HCT116 (cell line): ENCODE results near the gene PSORS1C2. TPM values are rescaled to one million over a fixed set of nuclear protein-coding genes. Genes with fewer than 3 reads are reported as not detected.

ENCODE experiments used
- ATAC-seq: fragments of 200-7000 bp; cut with Tn5 transposase; 2 replicates; pipeline ENCODE4 v1.9.1; 2020; ENCODE audit warnings: mild to moderate bottlenecking, moderate library complexity
- BruUV-seq: library from RNA; stranded (reverse); fragments of 400-500 nt; replicated peaks from 2 replicates; lab custom pipeline; 2021; lab: Mats Ljungman, UMichigan
- CTCF ChIA-PET: fragments of 300-600 bp; sonication (Branson Sonifier 250); formaldehyde crosslinking; loops from one replicate; lab custom pipeline; 2021; ENCODE audit warnings: antibody characterized with exemption; lab: Charles Lee
- POLR2A ChIA-PET: fragments of 300-600, 350-600 bp; sonication (Branson Sonifier 250); formaldehyde crosslinking; loops from one replicate; lab custom pipeline; 2021; ENCODE audit warnings: antibody characterized with exemption; lab: Charles Lee
- RAD21 ChIA-PET, 2 experiments: fragments of 300-600 bp; sonication (Branson Sonifier 250); formaldehyde crosslinking; loops; one replicate each; lab custom pipeline; 2023; ENCODE audit warnings: low total read pairs in 2 of 2; ENCODE audit not compliant: uncharacterized antibody in 2 of 2, unreplicated experiment in 2 of 2, low non-redundant PET in 1 of 2; lab: Charles Lee
- DNase-seq: peaks from one replicate; pipeline ENCODE4 v3.0.0-alpha.2; 2010; ENCODE audit warnings: low read depth, low spot score
- H2AFZ ChIP-seq: fragments of 200-600 bp; shearing (Covaris generic), sonication (generic); 2 replicates; pipeline ENCODE4 v1.6.1; 2017; ENCODE audit warnings: low read depth, mixed run types, mixed read lengths, antibody characterized with exemption, low read length; ENCODE audit not compliant: poor library complexity, severe bottlenecking
- H3K27ac ChIP-seq: 2 replicates; pipeline ENCODE4 v1.5.1; 2012; ENCODE audit warnings: low read depth, low read length
- H3K27me3 ChIP-seq: fragments of 200-600 bp; sonication (generic); 2 replicates; pipeline ENCODE4 v1.6.1; 2016; ENCODE audit warnings: mixed run types, low read length, mixed read lengths; ENCODE audit not compliant: insufficient read depth
- H3K36me3 ChIP-seq, 2 experiments: fragments of 200-500 bp in 1 of 2; fragments of 200-600 bp in 1 of 2; sonication (Bioruptor generic) in 1 of 2; sonication (generic) in 1 of 2; 2 replicates each; pipeline versions ENCODE4 v1.5.1 to v1.6.1; 2014 to 2016; ENCODE audit warnings: low read length in 2 of 2, inconsistent platforms in 1 of 2, mixed read lengths in 1 of 2, mixed run types in 1 of 2; ENCODE audit not compliant: insufficient read depth in 2 of 2, control insufficient read depth in 1 of 2
- H3K4me1 ChIP-seq, 2 experiments: fragments of 200-600 bp in 1 of 2; sonication (generic) in 1 of 2; 2 replicates each; pipeline versions ENCODE4 v1.5.1 to v1.6.1; 2012 to 2017; ENCODE audit warnings: low read length in 2 of 2, inconsistent platforms in 1 of 2, mild to moderate bottlenecking in 1 of 2, mixed read lengths in 1 of 2, mixed run types in 1 of 2, moderate library complexity in 1 of 2; ENCODE audit not compliant: insufficient read depth in 2 of 2, control insufficient read depth in 1 of 2
- H3K4me2 ChIP-seq: fragments of 200-600 bp; sonication (generic); 2 replicates; pipeline ENCODE4 v1.6.1; 2017; ENCODE audit warnings: mixed run types, low read length, mixed read lengths
- H3K4me3 ChIP-seq, 2 experiments: fragments of 200-600 bp in 1 of 2; sonication (generic) in 1 of 2; replicated peaks in 1 of 2; 2 replicates each; pipeline ENCODE4 v1.5.1; 2011 to 2016; ENCODE audit warnings: low read length in 2 of 2, control low read depth in 1 of 2, low read depth in 1 of 2, mild to moderate bottlenecking in 1 of 2, mixed read lengths in 1 of 2, mixed run types in 1 of 2
- H3K79me2 ChIP-seq: fragments of 200-600 bp; sonication (generic); 2 replicates; pipeline ENCODE4 v1.6.1; 2017; ENCODE audit warnings: mild to moderate bottlenecking, mixed run types, low read length, moderate library complexity, mixed read lengths; ENCODE audit not compliant: insufficient read depth
- H3K9ac ChIP-seq: fragments of 200-600 bp; sonication (generic); 2 replicates; pipeline ENCODE4 v1.6.1; 2016; ENCODE audit warnings: low read length, mixed read lengths
- H3K9me2 ChIP-seq: fragments of 200-600 bp; sonication (generic), shearing (Covaris generic); 2 replicates; pipeline ENCODE4 v1.6.1; 2017; ENCODE audit warnings: mixed run types, mild to moderate bottlenecking, moderate library complexity; ENCODE audit not compliant: insufficient read depth
- H3K9me3 ChIP-seq, 2 experiments: fragments of 200-500 bp in 1 of 2; fragments of 200-600 bp in 1 of 2; sonication (Bioruptor generic) in 1 of 2; sonication (generic) in 1 of 2; 2 replicates each; pipeline ENCODE4 v1.6.1; 2014 to 2017; ENCODE audit warnings: low read length in 2 of 2, mixed read lengths in 2 of 2, inconsistent platforms in 1 of 2, low read depth in 1 of 2, mild to moderate bottlenecking in 1 of 2, mixed run types in 1 of 2, moderate library complexity in 1 of 2; ENCODE audit not compliant: control insufficient read depth in 1 of 2, insufficient read depth in 1 of 2
- H4K20me1 ChIP-seq: fragments of 200-600 bp; sonication (generic), shearing (Covaris generic); 2 replicates; pipeline ENCODE4 v1.6.1; 2017; ENCODE audit warnings: mixed run types, mild to moderate bottlenecking, moderate library complexity; ENCODE audit not compliant: insufficient read depth
- EZH2 ChIP-seq: fragments of 200-600 bp; sonication (generic); IDR thresholded peaks from 2 replicates; pipeline ENCODE4 v1.6.1; 2017; ENCODE audit warnings: antibody characterized with exemption, mixed run types
- EZH2phosphoT487 ChIP-seq: fragments of 200-600 bp; IDR thresholded peaks from 2 replicates; pipeline ENCODE4 v1.6.1; 2018; ENCODE audit warnings: antibody characterized with exemption, borderline replicate concordance
- JUND ChIP-seq: IDR thresholded peaks from 2 replicates; pipeline ENCODE4 v1.6.1; 2012
- POLR2A ChIP-seq: IDR thresholded peaks from 2 replicates; pipeline ENCODE4 v1.7.0; 2011; ENCODE audit warnings: borderline replicate concordance; ENCODE audit not compliant: insufficient read depth, insufficient read length; ENCODE audit errors: extremely low read depth
- SIN3A ChIP-seq: IDR thresholded peaks from 2 replicates; pipeline ENCODE4 v1.6.1; 2012; ENCODE audit warnings: low read depth
- SP1 ChIP-seq: IDR thresholded peaks from 2 replicates; pipeline ENCODE4 v1.6.1; 2012; ENCODE audit warnings: low read depth
- intact Hi-C: fragments of 100-400 bp; cut with micrococcal nuclease; formaldehyde crosslinking; loops from 2 replicates; pipeline ENCODE4 v1.10.0; 2022
- total RNA-seq: library from RNA; stranded (reverse); gene quantifications from one replicate; pipeline ENCODE4 v1.2.1, GENCODE V29; 2021; ENCODE audit not compliant: unreplicated experiment
- TF ChIP-seq, protein P1 (sequence below): IDR thresholded peaks from 2 replicates; pipeline ENCODE4 v1.6.1; 2012; ENCODE audit warnings: low read depth
- TF ChIP-seq, protein P2 (sequence below), 3 experiments: fragments of 200-600 bp in 1 of 3; sonication (generic) in 1 of 3; IDR thresholded peaks in 2 of 3; conservative IDR thresholded peaks in 1 of 3; 2 replicates each; pipeline ENCODE4 v1.5.1; 2012 to 2017; ENCODE audit warnings: low read depth in 2 of 3, low read length in 2 of 3, antibody characterized with exemption in 1 of 3, borderline replicate concordance in 1 of 3, control low read depth in 1 of 3, mild to moderate bottlenecking in 1 of 3, mixed read lengths in 1 of 3, mixed run types in 1 of 3, moderate library complexity in 1 of 3; ENCODE audit not compliant: insufficient read depth in 1 of 3

The PSORS1C2 gene
- total RNA-seq, 1 experiment from 2014 or later = not detected

DNA sequence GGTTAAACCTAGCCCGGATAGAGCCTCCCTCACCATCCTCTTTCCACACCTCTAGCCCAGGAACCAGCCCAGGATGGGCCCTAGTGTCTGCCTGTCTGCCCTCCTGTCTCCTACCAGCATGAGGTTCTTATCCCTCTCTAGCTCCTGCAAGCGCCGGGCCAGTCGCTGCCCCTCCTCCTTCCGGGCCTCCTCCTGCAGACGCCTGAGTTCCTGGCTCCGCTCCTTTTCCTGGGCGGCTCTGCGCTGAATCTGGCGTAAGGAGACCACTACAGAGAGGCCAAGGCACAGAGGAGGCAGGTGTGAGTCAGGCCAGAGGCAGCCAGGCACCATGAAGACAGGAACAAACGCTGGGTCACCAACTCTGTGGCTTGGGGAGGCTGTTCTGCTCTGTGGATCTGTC is 4.3 kb upstream of the PSORS1C2 start:
- Histone ChIP-seq H3K27ac (no peak overlapping the region), H3K9me2 (no peaks in the 10 kb centered on the region), H3K79me2 (no peaks in the 10 kb centered on the region), H2AFZ (no peak overlapping the region), H3K9me3 (no peaks in the 10 kb centered on the region), H3K9ac (no peak overlapping the region), H3K4me3 (no peak overlapping the region), H3K36me3 (peaks cover 0 to 3% of the 10 kb centered on the region in 2 experiments; a peak in 1 of 4 replicates), H3K4me1 (peaks cover 0 to 7% of the 10 kb centered on the region in 2 experiments; a peak in 1 of 4 replicates), H3K27me3 (no peaks in the 10 kb centered on the region), H3K4me2 (no peak overlapping the region), H4K20me1 (no peaks in the 10 kb centered on the region)
- intact Hi-C loops = no loop called here
- ATAC-seq = no peak
- ChIA-PET RAD21 (no interaction called here), POLR2A (no interaction called here), CTCF (no interaction called here)
- BruUV-seq = no TSS peak
- no peak for DNase-seq
- no peak for TF ChIP-seq EZH2phosphoT487
- no peak for TF ChIP-seq EZH2

DNA sequence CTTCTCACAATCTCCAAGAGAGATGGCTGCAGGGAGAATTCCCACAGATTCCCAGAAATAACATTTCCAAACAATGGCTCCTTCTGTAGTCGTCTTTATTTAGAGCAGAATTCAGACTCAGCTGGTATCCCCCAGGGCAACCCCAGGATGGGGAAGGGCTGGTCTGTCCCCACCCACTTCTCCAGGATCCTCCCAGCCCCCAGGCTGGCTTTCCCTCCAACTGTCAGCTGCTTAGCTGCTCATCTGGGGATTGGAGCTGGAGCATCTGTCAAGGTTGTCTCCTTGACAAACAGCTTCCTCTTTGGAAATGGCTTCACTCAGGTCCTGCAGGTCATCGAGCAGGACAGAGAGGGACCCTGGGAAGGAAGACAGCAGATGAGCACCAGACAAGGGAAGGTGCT is 3.5 kb upstream of the PSORS1C2 start:
- H4K20me1 ChIP-seq = no peaks in the 10 kb centered on the region
- no TSS peak for BruUV-seq
- no peaks in the 10 kb centered on the region for H3K9me3 ChIP-seq
- H3K36me3 ChIP-seq = peaks cover 0 to 3% of the 10 kb centered on the region in 2 experiments; a peak in 1 of 4 replicates
- H3K27me3 ChIP-seq = no peaks in the 10 kb centered on the region
- H3K9me2 ChIP-seq = no peaks in the 10 kb centered on the region
- ATAC-seq (no peak), DNase-seq (no peak)
- peaks cover 4 to 13% of the 10 kb centered on the region in 2 experiments; a peak in 3 of 4 replicates for H3K4me1 ChIP-seq
- H3K4me3 ChIP-seq = no peak overlapping the region
- H3K4me2 ChIP-seq = no peak overlapping the region
- H3K79me2 ChIP-seq = no peaks in the 10 kb centered on the region
- RAD21 ChIA-PET = no interaction called here
- TF ChIP-seq SP1 = no peak
- TF ChIP-seq POLR2A = no peak
- no peak for TF ChIP-seq JUND
- TF ChIP-seq, protein P1, sequence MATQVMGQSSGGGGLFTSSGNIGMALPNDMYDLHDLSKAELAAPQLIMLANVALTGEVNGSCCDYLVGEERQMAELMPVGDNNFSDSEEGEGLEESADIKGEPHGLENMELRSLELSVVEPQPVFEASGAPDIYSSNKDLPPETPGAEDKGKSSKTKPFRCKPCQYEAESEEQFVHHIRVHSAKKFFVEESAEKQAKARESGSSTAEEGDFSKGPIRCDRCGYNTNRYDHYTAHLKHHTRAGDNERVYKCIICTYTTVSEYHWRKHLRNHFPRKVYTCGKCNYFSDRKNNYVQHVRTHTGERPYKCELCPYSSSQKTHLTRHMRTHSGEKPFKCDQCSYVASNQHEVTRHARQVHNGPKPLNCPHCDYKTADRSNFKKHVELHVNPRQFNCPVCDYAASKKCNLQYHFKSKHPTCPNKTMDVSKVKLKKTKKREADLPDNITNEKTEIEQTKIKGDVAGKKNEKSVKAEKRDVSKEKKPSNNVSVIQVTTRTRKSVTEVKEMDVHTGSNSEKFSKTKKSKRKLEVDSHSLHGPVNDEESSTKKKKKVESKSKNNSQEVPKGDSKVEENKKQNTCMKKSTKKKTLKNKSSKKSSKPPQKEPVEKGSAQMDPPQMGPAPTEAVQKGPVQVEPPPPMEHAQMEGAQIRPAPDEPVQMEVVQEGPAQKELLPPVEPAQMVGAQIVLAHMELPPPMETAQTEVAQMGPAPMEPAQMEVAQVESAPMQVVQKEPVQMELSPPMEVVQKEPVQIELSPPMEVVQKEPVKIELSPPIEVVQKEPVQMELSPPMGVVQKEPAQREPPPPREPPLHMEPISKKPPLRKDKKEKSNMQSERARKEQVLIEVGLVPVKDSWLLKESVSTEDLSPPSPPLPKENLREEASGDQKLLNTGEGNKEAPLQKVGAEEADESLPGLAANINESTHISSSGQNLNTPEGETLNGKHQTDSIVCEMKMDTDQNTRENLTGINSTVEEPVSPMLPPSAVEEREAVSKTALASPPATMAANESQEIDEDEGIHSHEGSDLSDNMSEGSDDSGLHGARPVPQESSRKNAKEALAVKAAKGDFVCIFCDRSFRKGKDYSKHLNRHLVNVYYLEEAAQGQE = no peak
- TF ChIP-seq SIN3A = no peak
- TF ChIP-seq, protein P2, sequence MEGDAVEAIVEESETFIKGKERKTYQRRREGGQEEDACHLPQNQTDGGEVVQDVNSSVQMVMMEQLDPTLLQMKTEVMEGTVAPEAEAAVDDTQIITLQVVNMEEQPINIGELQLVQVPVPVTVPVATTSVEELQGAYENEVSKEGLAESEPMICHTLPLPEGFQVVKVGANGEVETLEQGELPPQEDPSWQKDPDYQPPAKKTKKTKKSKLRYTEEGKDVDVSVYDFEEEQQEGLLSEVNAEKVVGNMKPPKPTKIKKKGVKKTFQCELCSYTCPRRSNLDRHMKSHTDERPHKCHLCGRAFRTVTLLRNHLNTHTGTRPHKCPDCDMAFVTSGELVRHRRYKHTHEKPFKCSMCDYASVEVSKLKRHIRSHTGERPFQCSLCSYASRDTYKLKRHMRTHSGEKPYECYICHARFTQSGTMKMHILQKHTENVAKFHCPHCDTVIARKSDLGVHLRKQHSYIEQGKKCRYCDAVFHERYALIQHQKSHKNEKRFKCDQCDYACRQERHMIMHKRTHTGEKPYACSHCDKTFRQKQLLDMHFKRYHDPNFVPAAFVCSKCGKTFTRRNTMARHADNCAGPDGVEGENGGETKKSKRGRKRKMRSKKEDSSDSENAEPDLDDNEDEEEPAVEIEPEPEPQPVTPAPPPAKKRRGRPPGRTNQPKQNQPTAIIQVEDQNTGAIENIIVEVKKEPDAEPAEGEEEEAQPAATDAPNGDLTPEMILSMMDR (IDR thresholded peaks at IDR 0.05 in 2 of 3, conservative IDR thresholded peaks at IDR 0.05 in 1 of 3; ENCODE audit: borderline replicate concordance in 1 of 3, insufficient read depth in 1 of 3, low read depth in 2 of 3, low read length in 2 of 3) = no peak
- no peak overlapping the region for H3K27ac ChIP-seq
- no peak overlapping the region for H3K9ac ChIP-seq
- CTCF ChIA-PET = no interaction called here
- intact Hi-C loops = no loop called here
- H2AFZ ChIP-seq = no peak overlapping the region
- POLR2A ChIA-PET = no interaction called here
